T-helper 17 cell (primary cell): ENCODE data around the gene RNF207. TPM values are rescaled to one million over a fixed set of nuclear protein-coding genes. Genes with fewer than 3 reads are reported as not detected.

Source experiments
- ATAC-seq: fragments of 150-1000 bp; cut with Tn5 transposase; 2 replicates; pipeline ENCODE4 v1.10.0; 2021; ENCODE audit warnings: mild to moderate bottlenecking, moderate library complexity
- DNase-seq, 3 donors: peaks; one replicate each; pipeline versions ENCODE4 v3.0.0 to v3.0.0-alpha.2; 2020 to 2021
- H3K9me3 ChIP-seq: one replicate; pipeline ENCODE4 v1.7.0; 2013; ENCODE audit warnings: low read length, mild to moderate bottlenecking; ENCODE audit not compliant: control insufficient read depth, poor library complexity, severe bottlenecking
- H3K27ac Mint-ChIP-seq: one replicate; pipeline ENCODE4 v1.8.0; 2022; ENCODE audit warnings: mild to moderate bottlenecking, moderate library complexity, mixed read lengths
- H3K27me3 Mint-ChIP-seq: one replicate; pipeline ENCODE4 v1.8.0; 2022; ENCODE audit warnings: mixed read lengths
- H3K36me3 Mint-ChIP-seq: one replicate; pipeline ENCODE4 v1.8.0; 2022; ENCODE audit warnings: low read depth, mixed read lengths
- H3K4me1 Mint-ChIP-seq: one replicate; pipeline ENCODE4 v1.8.0; 2022; ENCODE audit warnings: mild to moderate bottlenecking, mixed read lengths
- H3K4me3 Mint-ChIP-seq: one replicate; pipeline ENCODE4 v1.8.0; 2022; ENCODE audit warnings: mild to moderate bottlenecking, moderate library complexity, mixed read lengths
- total RNA-seq, 4 donors: library from RNA in 2 of 4; stranded (reverse) in 2 of 4; gene quantifications; one replicate each; pipeline ENCODE4 v1.2.3 and lab custom pipeline; 2022 to 2026

Gene RNF207, protein sequence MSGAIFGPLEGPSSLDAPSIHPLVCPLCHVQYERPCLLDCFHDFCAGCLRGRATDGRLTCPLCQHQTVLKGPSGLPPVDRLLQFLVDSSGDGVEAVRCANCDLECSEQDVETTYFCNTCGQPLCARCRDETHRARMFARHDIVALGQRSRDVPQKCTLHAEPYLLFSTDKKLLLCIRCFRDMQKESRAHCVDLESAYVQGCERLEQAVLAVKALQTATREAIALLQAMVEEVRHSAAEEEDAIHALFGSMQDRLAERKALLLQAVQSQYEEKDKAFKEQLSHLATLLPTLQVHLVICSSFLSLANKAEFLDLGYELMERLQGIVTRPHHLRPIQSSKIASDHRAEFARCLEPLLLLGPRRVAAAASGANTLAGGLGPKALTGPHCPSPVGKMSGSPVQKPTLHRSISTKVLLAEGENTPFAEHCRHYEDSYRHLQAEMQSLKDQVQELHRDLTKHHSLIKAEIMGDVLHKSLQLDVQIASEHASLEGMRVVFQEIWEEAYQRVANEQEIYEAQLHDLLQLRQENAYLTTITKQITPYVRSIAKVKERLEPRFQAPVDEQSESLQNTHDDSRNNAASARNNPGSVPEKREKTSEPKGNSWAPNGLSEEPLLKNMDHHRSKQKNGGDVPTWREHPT
- total RNA-seq (10 to 100 TPM; 17.7 to 25.9 TPM), total RNA-seq (lab: John Stamatoyannopoulos, UW) (3.9 to 23.6 reads per million in 2 donors)

DNA sequence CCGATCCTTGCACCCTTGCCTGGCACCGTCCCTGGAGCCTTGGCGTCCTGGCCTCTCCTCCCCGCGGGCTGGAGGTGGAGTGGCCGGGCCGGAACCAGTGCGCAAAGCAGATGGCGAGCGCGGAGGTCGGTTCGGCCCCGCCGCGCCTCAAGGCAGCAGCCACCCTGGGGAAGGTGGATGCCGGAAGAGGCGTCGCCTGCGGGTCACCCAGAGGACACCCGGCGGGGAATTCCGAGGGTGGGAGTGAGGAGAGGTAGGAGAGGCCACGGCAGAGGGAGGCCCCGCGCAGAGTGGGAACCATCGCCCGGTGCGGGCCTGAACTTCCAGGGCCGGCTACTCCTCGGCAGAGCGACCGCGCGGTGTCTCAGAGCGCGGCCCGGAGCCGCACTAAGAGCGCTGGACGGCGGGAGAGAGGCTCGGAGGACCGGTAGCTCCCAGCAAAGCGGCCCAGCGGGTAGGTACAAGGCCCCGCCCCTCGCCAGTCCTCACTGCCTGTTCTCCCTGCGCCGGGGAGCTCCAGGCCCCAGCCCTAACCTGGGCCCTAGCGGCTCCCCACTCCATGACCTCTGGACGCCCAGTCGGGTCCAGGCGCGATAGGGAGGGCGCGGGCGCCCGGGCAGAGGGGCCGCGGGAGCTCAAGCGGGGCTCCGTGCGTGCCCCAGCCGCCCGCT lies at the start of gene RNF207:
RNF207 (plus strand) TSS at position 271 of the 671 bp plus-strand sequence. CDS start 417 bp downstream, outside the sequence.
- H3K27me3 Mint-ChIP-seq = no peaks in the 10 kb centered on the region
- H3K27ac Mint-ChIP-seq = no peak within 1 kb of the TSS

GRCh38 chr1:6157132-6157527 lies 48.8 kb upstream of the RNF207 start:
- Mint-ChIP-seq H3K4me1 (peaks cover 2% of the 10 kb centered on the region), H3K4me3 (no peak overlapping the region), H3K27me3 (peaks cover 37% of the 10 kb centered on the region), H3K27ac (no peak overlapping the region), H3K36me3 (peaks cover 4% of the 10 kb centered on the region)
- DNase-seq (no peak), ATAC-seq (no peak)
- H3K9me3 ChIP-seq = no peaks in the 10 kb centered on the region

More for the DNA sequence above, at the start of gene RNF207:
- peaks cover 8% of the 10 kb centered on the region for H3K4me1 Mint-ChIP-seq
- DNase-seq (peak; percentile 52 to 58 (median 55)), ATAC-seq (peak; percentile 88)
- H3K9me3 ChIP-seq = no peaks in the 10 kb centered on the region
- peak within 1 kb of the TSS; percentile 85 for H3K4me3 Mint-ChIP-seq
- no peaks in the 10 kb centered on the region for H3K36me3 Mint-ChIP-seq

DNA sequence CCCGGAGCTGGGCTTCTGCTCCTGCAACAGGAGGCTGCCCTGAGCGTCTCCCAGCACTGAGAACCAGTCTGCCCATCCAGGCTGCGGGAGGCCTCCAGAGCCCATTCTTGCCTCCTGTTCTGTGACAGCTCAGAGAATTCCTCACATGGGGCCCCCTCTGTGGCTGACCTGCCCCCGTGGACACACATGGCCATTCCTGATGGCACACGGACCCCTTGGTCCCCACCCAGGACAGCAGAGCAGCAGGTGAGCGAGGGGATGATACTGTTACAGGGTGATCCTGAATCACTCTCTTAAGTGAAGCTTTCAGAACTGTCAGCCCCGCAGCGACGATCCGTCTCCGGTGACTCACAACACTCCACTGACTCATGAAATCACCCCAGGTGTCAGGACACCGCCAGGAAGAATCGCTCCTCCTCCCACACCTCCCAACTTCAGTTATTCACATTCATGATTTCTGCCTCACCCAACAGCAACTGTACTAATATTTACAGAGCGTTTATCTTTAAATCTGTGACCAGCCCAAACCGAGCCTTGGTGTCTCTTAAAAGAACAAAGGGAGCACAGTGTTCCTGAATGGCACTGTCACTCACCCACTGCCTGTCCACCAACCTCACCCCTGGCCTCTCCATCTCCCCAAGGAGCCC lies 48.3 kb upstream of the RNF207 start:
- no peak overlapping the region for H3K4me3 Mint-ChIP-seq
- ATAC-seq (no peak), DNase-seq (no peak)
- H3K36me3 Mint-ChIP-seq = peaks cover 4% of the 10 kb centered on the region
- H3K4me1 Mint-ChIP-seq = peaks cover 2% of the 10 kb centered on the region
- no peaks in the 10 kb centered on the region for H3K9me3 ChIP-seq
- no peak overlapping the region for H3K27ac Mint-ChIP-seq
- peaks cover 42% of the 10 kb centered on the region for H3K27me3 Mint-ChIP-seq

GRCh38 chr1:6158181-6158580 lies 47.7 kb upstream of the RNF207 start:
- H3K36me3 Mint-ChIP-seq = peaks cover 4% of the 10 kb centered on the region
- H3K9me3 ChIP-seq = no peaks in the 10 kb centered on the region
- ATAC-seq (no peak), DNase-seq (no peak)
- no peak overlapping the region for H3K27ac Mint-ChIP-seq
- no peak overlapping the region for H3K4me3 Mint-ChIP-seq
- peaks cover 45% of the 10 kb centered on the region for H3K27me3 Mint-ChIP-seq
- H3K4me1 Mint-ChIP-seq = peaks cover 2% of the 10 kb centered on the region

GRCh38 chr1:6162341-6162740 lies 43.6 kb upstream of the RNF207 start:
- H3K36me3 Mint-ChIP-seq = peaks cover 7% of the 10 kb centered on the region
- peaks cover 4% of the 10 kb centered on the region for H3K4me1 Mint-ChIP-seq
- H3K27me3 Mint-ChIP-seq = peaks cover 73% of the 10 kb centered on the region
- no peak overlapping the region for H3K27ac Mint-ChIP-seq
- H3K4me3 Mint-ChIP-seq = no peak overlapping the region
- ATAC-seq (no peak), DNase-seq (no peak)
- H3K9me3 ChIP-seq = no peaks in the 10 kb centered on the region

GRCh38 chr1:6162773-6163172 lies 43.1 kb upstream of the RNF207 start:
- Mint-ChIP-seq H3K36me3 (peaks cover 7% of the 10 kb centered on the region), H3K4me1 (peaks cover 4% of the 10 kb centered on the region), H3K27ac (no peak overlapping the region), H3K4me3 (no peak overlapping the region), H3K27me3 (peaks cover 73% of the 10 kb centered on the region)
- DNase-seq (no peak), ATAC-seq (no peak)
- H3K9me3 ChIP-seq = no peaks in the 10 kb centered on the region

GRCh38 chr1:6163191-6163972 lies 42.5 kb upstream of the RNF207 start:
- H3K27ac Mint-ChIP-seq = no peak overlapping the region
- no peaks in the 10 kb centered on the region for H3K9me3 ChIP-seq
- H3K4me3 Mint-ChIP-seq = no peak overlapping the region
- peaks cover 4% of the 10 kb centered on the region for H3K4me1 Mint-ChIP-seq
- peaks cover 70% of the 10 kb centered on the region for H3K27me3 Mint-ChIP-seq
- DNase-seq (no peak), ATAC-seq (no peak)
- H3K36me3 Mint-ChIP-seq = peaks cover 7% of the 10 kb centered on the region

DNA sequence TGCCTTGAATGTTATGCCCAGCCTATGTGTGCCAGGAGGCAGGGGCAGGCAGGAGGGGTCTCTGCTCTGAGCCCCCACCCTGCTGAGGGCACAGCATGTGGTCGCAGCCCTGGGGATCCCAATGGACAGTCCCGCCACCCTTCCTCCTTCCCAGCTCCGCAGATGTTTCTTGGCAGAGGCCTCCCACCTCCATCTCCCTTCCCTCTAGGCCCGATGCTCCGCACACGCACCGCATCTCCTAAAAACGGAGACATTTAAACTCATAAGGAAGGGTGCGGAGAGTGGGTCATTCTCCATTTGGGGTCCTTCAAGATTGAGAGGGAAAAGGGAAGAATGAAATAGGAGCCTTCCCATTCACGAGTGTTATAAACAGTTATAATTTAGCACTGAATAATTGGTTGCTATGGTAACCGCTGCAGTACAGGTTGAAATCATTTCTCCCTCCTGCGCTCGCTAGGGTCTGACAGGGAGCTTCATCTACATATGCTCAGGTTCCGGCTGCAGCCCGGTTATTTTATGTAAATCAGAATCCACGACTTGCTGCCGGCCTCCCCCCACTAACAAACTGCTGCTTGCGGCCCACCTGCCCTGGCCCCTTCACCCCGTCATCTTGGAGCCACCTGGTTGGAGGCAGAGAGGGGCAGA lies 41.8 kb upstream of the RNF207 start:
- Mint-ChIP-seq H3K4me1 (peaks cover 4% of the 10 kb centered on the region), H3K27me3 (peaks cover 72% of the 10 kb centered on the region), H3K27ac (no peak overlapping the region), H3K36me3 (peaks cover 6% of the 10 kb centered on the region), H3K4me3 (no peak overlapping the region)
- ATAC-seq (no peak), DNase-seq (no peak)
- no peaks in the 10 kb centered on the region for H3K9me3 ChIP-seq

GRCh38 chr1:6165027-6165426 lies 40.9 kb upstream of the RNF207 start:
- Mint-ChIP-seq H3K4me1 (peaks cover 4% of the 10 kb centered on the region), H3K4me3 (no peak overlapping the region), H3K36me3 (peaks cover 3% of the 10 kb centered on the region), H3K27me3 (peaks cover 73% of the 10 kb centered on the region), H3K27ac (no peak overlapping the region)
- H3K9me3 ChIP-seq = no peaks in the 10 kb centered on the region
- no peak for ATAC-seq
- no peak for DNase-seq

DNA sequence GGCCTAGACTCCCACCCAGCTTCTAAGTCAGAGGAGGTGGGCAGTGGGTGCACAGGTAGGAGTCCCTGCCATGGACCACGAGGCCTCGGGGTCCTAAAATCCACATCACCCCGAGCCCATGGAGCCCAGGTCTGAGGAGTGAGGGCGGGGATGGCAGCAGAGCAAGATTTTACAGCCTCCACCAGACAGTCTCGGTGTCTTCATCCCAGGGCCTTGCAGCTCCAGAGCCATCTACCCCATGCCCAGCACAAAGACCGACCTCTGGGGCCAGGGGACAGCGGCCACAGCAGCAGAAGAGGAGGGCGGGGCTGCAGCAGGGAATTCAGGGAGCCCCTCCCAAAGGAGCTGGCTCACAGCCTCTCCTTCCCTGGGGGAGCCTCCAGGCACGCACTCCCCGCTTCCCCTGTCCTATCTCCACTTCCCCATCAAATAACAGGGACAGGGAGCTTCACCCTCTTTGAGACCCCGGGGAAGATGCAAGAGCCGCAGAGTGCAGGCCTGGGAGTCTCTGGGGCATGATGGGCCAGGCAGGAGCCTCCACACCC lies 40.4 kb upstream of the RNF207 start:
- ATAC-seq = no peak
- Mint-ChIP-seq H3K4me1 (peaks cover 4% of the 10 kb centered on the region), H3K36me3 (peaks cover 3% of the 10 kb centered on the region), H3K4me3 (no peak overlapping the region), H3K27me3 (peaks cover 74% of the 10 kb centered on the region), H3K27ac (no peak overlapping the region)
- no peaks in the 10 kb centered on the region for H3K9me3 ChIP-seq
- DNase-seq = no peak

DNA sequence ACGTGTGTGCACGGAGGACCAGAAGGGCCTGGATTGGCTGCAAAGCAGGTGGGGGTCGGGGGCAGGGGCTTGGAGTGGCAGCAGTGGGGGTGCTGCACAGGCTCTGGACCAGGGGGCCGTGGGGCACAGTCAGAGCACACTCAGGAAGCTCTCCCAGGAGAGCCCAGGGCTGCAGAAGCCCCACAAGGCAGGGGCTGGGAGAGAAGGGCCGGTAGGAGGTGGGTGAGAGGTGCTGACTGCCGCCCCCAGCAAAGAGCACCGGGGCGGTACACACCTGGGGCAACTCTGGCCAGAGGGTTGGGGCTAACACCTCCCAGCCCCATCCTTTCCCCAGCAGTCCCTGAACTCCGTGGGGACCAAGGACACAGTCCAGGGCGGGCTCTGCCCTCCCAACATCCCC lies 39.7 kb upstream of the RNF207 start:
- H3K27ac Mint-ChIP-seq = no peak overlapping the region
- peaks cover 3% of the 10 kb centered on the region for H3K36me3 Mint-ChIP-seq
- H3K4me1 Mint-ChIP-seq = peaks cover 2% of the 10 kb centered on the region
- no peaks in the 10 kb centered on the region for H3K9me3 ChIP-seq
- H3K4me3 Mint-ChIP-seq = no peak overlapping the region
- no peak for DNase-seq
- peaks cover 69% of the 10 kb centered on the region for H3K27me3 Mint-ChIP-seq
- ATAC-seq = no peak
